NCI-H2107 treated with DMSO at 0.1 percent for 48 hours (cell line): ENCODE data around the gene ASB2.
A peak's percentile ranks its signal among the peaks of the same experiment; 100 is the strongest.

ENCODE experiments used
- DNase-seq: peaks from one replicate; lab custom pipeline; 2025; ENCODE audit not compliant: unreplicated experiment; lab: John Stamatoyannopoulos, UW

Gene ASB2

GRCh38 chr14:93980456-93981201, 4.3 kb upstream of the ASB2 start:
- DNase-seq: no peak

- DNase-seq: no peak
Observed at GRCh38 chr14:93978735-93979134, 2.4 kb upstream of the ASB2 start.

- no peak for DNase-seq
Observed at GRCh38 chr14:93977790-93978581, 1.6 kb upstream of the ASB2 start.

- DNase-seq: no peak
Observed at GRCh38 chr14:93977171-93977570, 801 bp upstream of the ASB2 start.

GRCh38 chr14:93975791-93976476, 436 bp downstream of the ASB2 start:
- DNase-seq: no peak

GRCh38 chr14:93974833-93975232, 1.5 kb downstream of the ASB2 start:
- DNase-seq: no peak

- DNase-seq: no peak
Observed at GRCh38 chr14:93974299-93974698, 2.1 kb downstream of the ASB2 start.

- no peak for DNase-seq
Observed at GRCh38 chr14:93973607-93974006, 2.8 kb downstream of the ASB2 start.

- no peak for DNase-seq
Observed at GRCh38 chr14:93972618-93973205, 3.7 kb downstream of the ASB2 start.

- DNase-seq: no peak
Observed at GRCh38 chr14:93971635-93972027, 4.7 kb downstream of the ASB2 start.

- peak; percentile 48 for DNase-seq
Observed at GRCh38 chr14:93970965-93971634, 5.3 kb downstream of the ASB2 start.

GRCh38 chr14:93970585-93970964, 5.8 kb downstream of the ASB2 start:
- DNase-seq: peak; percentile 46

GRCh38 chr14:93969082-93969828, 7.1 kb downstream of the ASB2 start:
- no peak for DNase-seq

GRCh38 chr14:93967637-93968250, 8.6 kb downstream of the ASB2 start:
- DNase-seq: no peak

- DNase-seq: no peak
Observed at GRCh38 chr14:93965946-93966474, 10.4 kb downstream of the ASB2 start.

GRCh38 chr14:93965287-93965821, 11.0 kb downstream of the ASB2 start:
- no peak for DNase-seq

- DNase-seq: no peak
Observed at GRCh38 chr14:93964820-93965286, 11.5 kb downstream of the ASB2 start.

- DNase-seq: no peak
Observed at GRCh38 chr14:93964281-93964680, 12.1 kb downstream of the ASB2 start.

GRCh38 chr14:93963692-93964091, 12.7 kb downstream of the ASB2 start:
- no peak for DNase-seq
